Activated gamma-delta T cell treated with Interleukin-2 at 50 U/mL for 16 hours (primary cell): ENCODE data around the gene RNF19B.
"Not testable (repeated sequence)": the region's sequence is repeated elsewhere in the genome, so short reads cannot be mapped to it uniquely, and the experiment has no call there.

ENCODE experiments used
- DNase-seq: peaks from one replicate; pipeline ENCODE4 v3.0.0-alpha.2; 2020

RNF19B gene

GRCh38 chr1:32992489-32993323 lies 28.1 kb upstream of the RNF19B start:
- DNase-seq: no peak

- no peak for DNase-seq
These were observed 27.3 kb upstream of the RNF19B start for GRCh38 chr1:32991819-32992488.

- no peak for DNase-seq
These were observed 26.8 kb upstream of the RNF19B start for GRCh38 chr1:32991386-32991785.

GRCh38 chr1:32990887-32991286 lies 26.3 kb upstream of the RNF19B start:
- DNase-seq: no peak

- no peak for DNase-seq
These were observed 24.8 kb upstream of the RNF19B start for GRCh38 chr1:32989160-32990050.

- DNase-seq: no peak
These were observed 24.1 kb upstream of the RNF19B start for GRCh38 chr1:32988665-32989064.

GRCh38 chr1:32985226-32985625 lies 20.6 kb upstream of the RNF19B start:
- no peak for DNase-seq

- no peak for DNase-seq
These were observed 20.0 kb upstream of the RNF19B start for GRCh38 chr1:32984455-32985171.

GRCh38 chr1:32984090-32984454 lies 19.5 kb upstream of the RNF19B start:
- DNase-seq: no peak

- DNase-seq: no peak
These were observed 18.4 kb upstream of the RNF19B start for GRCh38 chr1:32983020-32983419.

- DNase-seq: peak; percentile 50
These were observed 16.6 kb upstream of the RNF19B start for GRCh38 chr1:32981003-32981901.

GRCh38 chr1:32980080-32980479 lies 15.5 kb upstream of the RNF19B start:
- no peak for DNase-seq

GRCh38 chr1:32978854-32979253 lies 14.2 kb upstream of the RNF19B start:
- no peak for DNase-seq

- no peak for DNase-seq
These were observed 13.0 kb upstream of the RNF19B start for GRCh38 chr1:32977546-32978087.

- DNase-seq: not testable (repeated sequence)
These were observed 10.4 kb upstream of the RNF19B start for GRCh38 chr1:32975055-32975454.

GRCh38 chr1:32973458-32973857 lies 8.8 kb upstream of the RNF19B start:
- not testable (repeated sequence) for DNase-seq

GRCh38 chr1:32972814-32973428 lies 8.3 kb upstream of the RNF19B start:
- DNase-seq: no peak

- DNase-seq: no peak
These were observed 7.0 kb upstream of the RNF19B start for GRCh38 chr1:32971576-32971975.

GRCh38 chr1:32971156-32971555 lies 6.5 kb upstream of the RNF19B start:
- DNase-seq: no peak

GRCh38 chr1:32969566-32969965 lies 5.0 kb upstream of the RNF19B start:
- no peak for DNase-seq
